ENCODE results near the gene TOR1B. TPM values are rescaled to one million over a fixed set of nuclear protein-coding genes. Genes with fewer than 3 reads are reported as not detected.
"Not testable (repeated sequence)": the region's sequence is repeated elsewhere in the genome, so short reads cannot be mapped to it uniquely, and the experiment has no call there.

The TOR1B gene
- total and polyA plus RNA-seq, 2 of the 4 experiments (the other 2 are of a cell fraction) = 15.6 to 21.0 TPM

- H3K56ac ChIP-seq (ENCODE audit: extremely low read depth, insufficient read depth, low read length); in situ Hi-C loops (cut with MboI; ENCODE audit: low sequenced_read_pairs); POLR2A ChIA-PET (ENCODE audit: unreplicated experiment); H3K27me3 ChIP-seq (ENCODE audit: control insufficient read depth, insufficient read depth, low read length); H3K4me3 ChIP-seq (ENCODE audit: insufficient read depth, low read depth, low read length); H3K79me1 ChIP-seq (ENCODE audit: low read depth in 1 of 2, low read length in 2 of 2); H3K9me3 ChIP-seq (ENCODE audit: control insufficient read depth, insufficient read depth, low read length); BruUV-seq (replicated peaks); dilution Hi-C loops (cut with HindIII; ENCODE audit: low sequenced_read_pairs, unreplicated experiment); H2AK9ac ChIP-seq (replicated peaks; ENCODE audit: low read depth, low read length, poor library complexity); H3K9ac ChIP-seq (ENCODE audit: low read depth, low read length); H2AFZ ChIP-seq (replicated peaks; ENCODE audit: low read length, poor library complexity); H4K20me1 ChIP-seq (ENCODE audit: insufficient read depth, low read length); H3K36me3 ChIP-seq (ENCODE audit: control insufficient read depth, insufficient read depth, low read length): not testable (repeated sequence)
- Histone ChIP-seq H3K4me1 (ENCODE audit: control insufficient read depth, insufficient read depth, low read length) (peaks cover 18% of the 10 kb centered on the region), H3K27ac (ENCODE audit: insufficient read depth, low read length) (peak overlapping the region; percentile 98), H2BK120ac (ENCODE audit: low read depth, low read length) (peak overlapping the region; percentile 95), H2AK5ac (ENCODE audit: low read depth, low read length) (peak overlapping the region; percentile 73; the same call in 1 of the 2 replicates), H3K9me1 (ENCODE audit: insufficient read depth, low read length) (peaks cover 15% of the 10 kb centered on the region), H3K18ac (ENCODE audit: low read depth, low read length) (peak overlapping the region; percentile 97), H2BK15ac (ENCODE audit: low read depth, low read length) (peak overlapping the region; percentile 77; the same call in 1 of the 3 replicates), H2BK20ac (ENCODE audit: low read depth, low read length) (peak overlapping the region; percentile 87; the same call in 1 of the 2 replicates), H3K4ac (ENCODE audit: low read depth, low read length) (peak overlapping the region; percentile 93), H3K14ac (replicated peaks; ENCODE audit: low read depth, low read length) (peak overlapping the region; percentile 86; the same call in 1 of the 2 replicates), H2BK5ac (ENCODE audit: low read depth, low read length, poor library complexity, severe bottlenecking) (peak overlapping the region; percentile 98), H4K8ac (ENCODE audit: low read depth in 2 of 2, low read length in 2 of 2) (peak overlapping the region; percentile 48 to 91; a peak in 3 of 4 replicates), H3K23ac (ENCODE audit: low read depth, low read length) (peak overlapping the region; percentile 90; the same call in 1 of the 2 replicates), H3K4me2 (ENCODE audit: low read depth, low read length) (peak overlapping the region; percentile 85; the same call in 1 of the 2 replicates), H4K91ac (ENCODE audit: insufficient read depth, low read depth, low read length) (peak overlapping the region; percentile 95), H4K5ac (ENCODE audit: low read depth, low read length) (peak overlapping the region; percentile 96; the same call in 1 of the 2 replicates)
- TF ChIP-seq CEBPB (IDR thresholded peaks at IDR 0.05; ENCODE audit: low read depth, low read length) = peak; percentile 91
- peak; percentile 88 for TF ChIP-seq FOS (IDR thresholded peaks at IDR 0.05; ENCODE audit: low read depth, low read length)
- peak; percentile 35; the same call in 1 of the 2 replicates for TF ChIP-seq NFE2L2 (IDR thresholded peaks at IDR 0.05; ENCODE audit: low read depth, low read length)
- peak; percentile 58 for ATAC-seq (ENCODE audit: low read depth)
- DNase-seq = peak; percentile 97
- intact Hi-C loops (cut with micrococcal nuclease) = loop anchor here (2.0 kb wide), 1 partner anchor 14 kb away; no protein-coding TSS in a partner anchor
- CTCF ChIA-PET = interaction anchor here (0.7 to 2.8 kb wide), 3 partner anchors 25 to 50 kb away, joined by 3 to 13 read pairs (median 4); no protein-coding TSS in a partner anchor
- WGBS, 2 experiments (ENCODE audit: extremely low coverage in 2 of 2, insufficient read length in 1 of 2) = 0% methylated on average over 3 of the region's 13 CpGs; no CpG with 5 or more reads in 1 of the 2 experiments
Measured at GRCh38 chr9:129762370-129762984, 40.5 kb upstream of the TOR1B start.

All from IMR-90 (cell line).